Measurements from ENCODE around the gene SLC30A4.

SLC30A4 gene

GRCh38 chr15:45548753-45549520 lies 26.4 kb upstream of the SLC30A4 start:
- DNase-seq (ENCODE audit: extremely low read depth, low read depth), result no peak
- TF ChIP-seq CTCF (IDR thresholded peaks at IDR 0.05; ENCODE audit: low read depth, low read length, missing control alignments), result no peak
- no peak overlapping the region for H3K4me3 ChIP-seq (replicated peaks; ENCODE audit: low read depth, low read length)

DNA sequence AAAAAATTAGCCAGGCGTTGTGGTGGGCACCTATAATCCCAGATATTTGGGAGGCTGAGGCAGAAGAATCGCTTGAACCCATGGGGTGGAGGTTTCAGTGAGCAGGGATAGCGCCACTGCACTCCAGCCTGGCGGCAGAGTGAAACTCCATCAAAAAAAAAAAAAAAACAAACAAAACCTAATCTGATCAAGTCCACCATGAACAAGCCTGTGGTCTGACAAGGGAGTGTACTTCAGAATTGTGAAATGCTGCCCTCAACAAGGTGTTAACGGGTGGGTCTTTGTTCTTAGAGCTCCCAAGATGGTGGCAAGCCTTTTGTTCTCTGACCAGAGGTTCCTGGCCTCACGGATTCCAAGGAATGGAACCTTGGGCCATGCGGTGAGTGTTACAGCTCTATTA lies 24.2 kb upstream of the SLC30A4 start:
- TF ChIP-seq CTCF (IDR thresholded peaks at IDR 0.05; ENCODE audit: low read depth, low read length, missing control alignments), result no peak
- no peak overlapping the region for H3K4me3 ChIP-seq (replicated peaks; ENCODE audit: low read depth, low read length)
- no peak for DNase-seq (ENCODE audit: extremely low read depth, low read depth)

DNA sequence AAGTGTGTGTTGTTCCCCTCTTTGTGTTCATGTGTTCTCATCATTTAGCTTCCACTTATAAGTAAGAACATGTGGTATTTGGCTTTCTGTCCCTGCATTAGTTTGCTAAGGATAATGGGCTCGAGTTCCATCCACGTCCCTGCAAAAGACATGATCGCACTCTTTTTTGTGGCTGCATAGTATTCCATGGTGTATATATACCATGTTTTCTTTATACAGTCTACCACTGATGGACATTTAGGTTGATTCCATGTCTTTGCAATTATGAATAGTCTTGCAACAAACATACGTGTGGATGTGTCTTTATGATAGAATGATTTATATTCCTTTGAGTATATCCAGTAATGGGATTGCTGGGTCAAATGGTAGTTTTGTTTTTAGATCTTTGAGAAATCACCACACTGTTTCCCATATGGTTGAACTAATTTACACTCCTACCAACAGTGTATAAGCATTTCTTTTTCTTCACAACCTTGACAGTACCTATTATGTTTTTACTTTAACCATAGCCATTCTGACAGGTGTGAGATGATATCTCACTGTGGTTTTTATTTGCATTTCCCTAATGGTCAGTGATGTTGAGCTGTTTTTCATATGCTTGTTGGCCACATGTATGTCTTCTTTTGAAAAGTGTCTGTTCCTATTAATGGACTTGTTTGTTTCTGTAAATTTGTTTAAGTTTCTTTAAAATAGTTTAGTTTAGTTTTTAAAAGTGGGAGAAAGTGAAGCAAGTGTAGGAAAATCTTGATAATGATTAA lies 21.9 kb upstream of the SLC30A4 start:
- no peak overlapping the region for H3K4me3 ChIP-seq (replicated peaks; ENCODE audit: low read depth, low read length)
- no peak for TF ChIP-seq CTCF (IDR thresholded peaks at IDR 0.05; ENCODE audit: low read depth, low read length, missing control alignments)
- DNase-seq (ENCODE audit: extremely low read depth, low read depth), result no peak

GRCh38 chr15:45543051-45543450 lies 20.5 kb upstream of the SLC30A4 start:
- H3K4me3 ChIP-seq (replicated peaks; ENCODE audit: low read depth, low read length), result no peak overlapping the region
- DNase-seq (ENCODE audit: extremely low read depth, low read depth), result no peak
- TF ChIP-seq CTCF (IDR thresholded peaks at IDR 0.05; ENCODE audit: low read depth, low read length, missing control alignments), result no peak

GRCh38 chr15:45540531-45540930 lies 18.0 kb upstream of the SLC30A4 start:
- no peak for TF ChIP-seq CTCF (IDR thresholded peaks at IDR 0.05; ENCODE audit: low read depth, low read length, missing control alignments)
- DNase-seq (ENCODE audit: extremely low read depth, low read depth), result no peak
- H3K4me3 ChIP-seq (replicated peaks; ENCODE audit: low read depth, low read length), result no peak overlapping the region

DNA sequence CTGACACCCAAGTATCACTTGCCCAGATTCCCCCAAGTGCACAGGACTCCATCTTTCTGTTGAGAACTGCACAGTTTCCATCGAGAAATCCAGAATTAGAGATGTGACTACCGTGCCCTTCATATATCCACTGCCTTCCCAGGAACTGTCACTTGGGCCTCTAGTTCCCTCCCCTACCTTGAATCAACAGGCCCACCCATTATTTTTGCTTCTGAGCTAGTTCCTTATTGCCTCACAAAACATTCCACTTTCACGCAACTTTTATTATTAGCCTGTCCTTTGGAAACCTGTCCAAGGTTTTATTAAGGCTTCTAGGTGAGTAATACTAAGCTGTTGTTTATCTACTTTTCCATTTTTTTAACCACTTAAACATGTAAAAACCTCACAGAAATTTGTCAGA lies 17.1 kb upstream of the SLC30A4 start:
- no peak for TF ChIP-seq CTCF (IDR thresholded peaks at IDR 0.05; ENCODE audit: low read depth, low read length, missing control alignments)
- DNase-seq (ENCODE audit: extremely low read depth, low read depth), result no peak
- no peak overlapping the region for H3K4me3 ChIP-seq (replicated peaks; ENCODE audit: low read depth, low read length)
